ENCODE results near the gene ANKRD33B.
"Not testable (repeated sequence)": the region's sequence is repeated elsewhere in the genome, so short reads cannot be mapped to it uniquely, and the experiment has no call there.

Gene ANKRD33B

GRCh38 chr5:10663489-10664179 lies 99.8 kb downstream of the ANKRD33B start:
- DNase-seq: no peak

DNA sequence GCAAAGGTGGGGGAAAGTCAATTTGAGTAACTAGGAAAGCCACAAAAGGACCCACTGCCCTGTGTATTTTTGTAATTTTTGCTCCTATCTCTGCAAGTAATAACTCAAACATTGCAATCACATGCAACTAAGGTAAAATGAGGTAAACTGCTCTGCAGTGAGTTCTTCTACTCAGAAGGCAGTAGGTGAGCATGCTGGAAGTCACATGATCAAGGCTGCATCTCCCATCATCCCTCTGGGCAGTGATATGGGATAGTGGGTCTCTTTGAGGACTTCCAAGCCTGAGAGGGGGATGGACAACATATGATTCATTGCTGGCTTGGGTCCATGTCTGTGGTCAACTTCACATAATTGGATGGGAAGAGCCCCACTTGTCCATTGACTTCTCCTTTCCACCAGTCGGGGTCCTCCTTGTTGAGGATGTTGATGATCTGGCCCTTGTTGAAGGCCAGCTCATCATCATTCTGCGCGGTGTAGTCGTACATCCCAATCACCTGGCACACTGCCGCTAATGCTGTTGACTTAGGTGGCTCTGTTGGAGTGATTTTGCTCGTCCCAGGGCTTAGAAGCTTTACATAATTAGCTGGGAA lies 100.4 kb downstream of the ANKRD33B start:
- not testable (repeated sequence) for DNase-seq

GRCh38 chr5:10665799-10666198 lies 101.9 kb downstream of the ANKRD33B start:
- no peak for DNase-seq

DNA sequence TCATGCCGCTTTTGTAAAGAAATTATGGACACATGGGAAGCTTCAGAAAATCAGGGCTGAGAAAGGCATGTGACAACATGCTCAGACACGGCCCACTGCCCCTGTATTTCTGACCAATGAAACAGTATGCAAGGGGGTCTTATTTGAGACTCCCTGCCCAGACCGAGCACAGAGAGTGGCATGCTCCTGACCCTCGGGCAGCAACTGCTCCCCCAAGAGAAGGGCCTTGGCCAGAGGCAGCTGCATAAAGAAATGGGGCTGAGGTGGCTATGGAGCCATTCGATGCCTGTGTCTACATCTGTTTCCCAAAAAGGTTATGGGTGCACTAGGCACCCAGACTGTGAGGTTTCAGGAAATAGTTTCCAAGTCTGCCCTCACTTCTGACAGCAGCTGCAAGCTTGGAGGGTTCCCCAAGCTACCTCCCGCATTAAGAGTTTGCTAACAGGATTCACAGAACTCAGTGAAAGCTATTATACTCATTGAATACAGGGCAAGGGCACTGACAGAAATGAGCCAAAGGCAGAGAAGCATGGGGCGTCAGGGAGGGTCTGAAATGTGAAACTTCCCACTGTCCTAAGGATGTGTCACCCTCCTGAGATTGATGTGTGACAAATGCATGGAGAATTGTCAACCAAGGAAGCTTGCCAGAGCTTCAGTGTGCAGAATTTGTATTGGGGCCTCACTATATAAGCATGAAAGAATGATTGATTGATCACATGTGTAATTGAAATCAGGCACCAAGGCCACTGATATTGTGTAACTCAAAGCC lies 102.8 kb downstream of the ANKRD33B start:
- no peak for DNase-seq

- DNase-seq: no peak
Observed at GRCh38 chr5:10667431-10668057, 103.7 kb downstream of the ANKRD33B start.

DNA sequence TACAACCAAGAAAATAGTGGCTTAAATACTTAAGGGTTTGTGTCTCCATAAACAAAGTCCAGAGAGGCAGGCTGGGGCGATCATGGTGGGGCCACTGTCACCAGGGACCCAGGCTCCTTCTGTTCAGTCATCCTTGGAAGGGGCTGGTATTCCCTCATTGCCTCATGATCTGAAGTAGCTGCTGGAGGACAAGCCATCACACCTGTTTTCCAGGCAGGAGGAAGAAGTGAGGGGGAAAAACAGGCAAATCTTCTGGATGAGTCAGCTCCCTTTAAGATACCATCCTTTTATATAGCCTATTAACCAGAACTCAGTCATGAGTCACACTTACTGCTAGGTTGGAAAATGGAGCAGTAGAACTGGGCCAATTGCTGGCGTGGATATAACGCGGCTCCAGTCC lies 104.8 kb downstream of the ANKRD33B start:
- DNase-seq: no peak

GRCh38 chr5:10669983-10670382 lies 106.1 kb downstream of the ANKRD33B start:
- no peak for DNase-seq

- no peak for DNase-seq
Observed at GRCh38 chr5:10671041-10672008, 107.5 kb downstream of the ANKRD33B start.

DNA sequence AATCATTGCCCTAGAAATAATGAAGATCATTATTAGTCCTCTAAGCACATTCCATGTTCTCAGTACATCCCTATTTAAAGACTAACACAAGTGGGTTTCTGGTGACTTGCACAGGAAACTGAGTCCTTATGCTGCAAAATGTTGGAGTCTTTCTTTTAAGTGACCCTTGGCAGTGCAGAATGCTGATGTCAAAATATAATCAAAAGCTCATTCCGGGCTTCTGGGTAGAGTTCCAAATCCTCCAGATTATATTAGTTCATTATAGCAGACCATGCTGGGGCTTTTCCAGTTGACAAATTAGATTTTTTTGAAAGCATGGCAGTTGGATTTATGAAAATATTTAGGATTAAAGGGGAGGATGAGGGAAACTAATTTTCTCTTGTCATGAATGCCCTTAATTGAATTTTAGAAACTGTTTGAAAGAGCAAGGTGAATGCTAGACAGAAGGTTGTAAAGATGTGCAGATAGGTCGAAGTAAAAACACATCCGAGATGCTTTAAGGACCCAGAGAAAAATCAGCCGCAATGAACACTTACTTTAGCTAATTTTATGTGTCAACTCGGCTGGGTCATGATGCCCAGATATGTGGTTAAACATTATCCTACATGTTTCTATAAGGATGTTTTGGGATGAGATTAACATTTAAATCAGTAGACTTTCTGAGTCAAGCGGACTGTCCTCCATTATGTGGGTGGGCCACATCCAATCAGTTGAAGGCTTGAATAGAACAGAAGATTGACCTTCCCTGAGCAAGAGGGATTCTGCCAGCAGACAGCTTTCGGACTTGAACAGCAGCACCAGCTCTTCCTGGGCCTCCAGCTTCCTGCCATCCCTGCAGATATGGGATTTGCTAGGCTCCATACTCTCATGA lies 108.5 kb downstream of the ANKRD33B start:
- no peak for DNase-seq

DNA sequence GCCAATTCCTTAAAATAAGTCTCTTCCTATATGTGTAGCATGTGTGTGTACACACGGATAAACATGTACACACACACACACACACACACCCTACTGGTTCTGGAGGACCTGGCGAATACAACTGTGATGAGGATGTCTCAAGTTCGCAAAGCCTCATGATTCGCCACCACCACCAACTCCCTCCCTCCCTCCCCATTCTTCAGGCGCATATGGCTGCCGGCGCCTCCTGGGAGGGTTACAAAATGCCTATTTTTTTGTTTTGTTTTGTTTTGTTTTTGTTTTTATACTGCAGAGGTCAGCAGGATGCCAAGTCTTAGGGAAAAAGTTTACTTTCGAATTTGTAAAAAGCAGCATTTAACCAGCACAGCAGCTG lies 109.1 kb downstream of the ANKRD33B start:
- DNase-seq: no peak

GRCh38 chr5:10673407-10673806 lies 109.5 kb downstream of the ANKRD33B start:
- no peak for DNase-seq

DNA sequence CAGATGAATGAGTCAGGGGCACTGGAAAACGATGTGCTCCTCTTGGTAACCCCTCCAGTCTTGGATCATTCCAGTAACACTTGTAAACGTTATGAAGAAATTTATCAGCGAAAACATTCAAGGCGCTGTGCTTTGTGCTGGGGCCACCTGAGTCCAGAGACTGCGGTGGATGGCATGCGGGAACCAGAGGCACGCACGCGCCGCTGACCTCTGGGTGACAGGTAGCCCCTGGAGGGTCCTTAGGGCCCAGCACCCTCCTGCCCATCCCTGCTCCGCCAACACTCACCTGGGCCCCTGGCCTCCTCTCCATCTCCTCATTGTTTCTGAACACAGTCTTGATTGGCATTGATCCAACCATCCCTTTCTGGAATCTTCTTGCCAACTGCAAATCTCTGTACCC lies 110.2 kb downstream of the ANKRD33B start:
- DNase-seq: no peak

GRCh38 chr5:10674582-10674981 lies 110.7 kb downstream of the ANKRD33B start:
- no peak for DNase-seq

GRCh38 chr5:10675177-10675700 lies 111.4 kb downstream of the ANKRD33B start:
- DNase-seq: no peak

DNA sequence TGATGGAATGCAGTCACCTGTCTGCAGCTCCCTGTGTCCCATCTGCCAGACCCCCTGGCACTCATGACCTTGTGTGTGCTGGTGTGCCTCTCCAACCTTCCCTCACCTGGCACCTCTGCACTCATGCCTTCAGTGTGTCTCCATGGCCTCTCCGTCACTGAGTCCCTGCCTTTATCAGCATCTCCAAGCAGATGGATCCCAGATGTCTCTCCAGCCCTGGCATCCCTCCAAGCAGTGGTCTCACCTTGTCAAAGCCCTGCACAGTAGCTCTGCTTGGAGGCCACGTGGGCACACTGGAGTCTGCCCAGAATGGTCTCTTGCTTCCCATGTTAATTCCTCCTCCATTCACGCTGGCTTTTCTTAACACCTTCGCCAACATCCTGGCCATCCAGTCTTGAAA lies 112.4 kb downstream of the ANKRD33B start:
- DNase-seq: no peak

- no peak for DNase-seq
Observed at GRCh38 chr5:10676946-10677345, 113.1 kb downstream of the ANKRD33B start.

- DNase-seq: no peak
Observed at GRCh38 chr5:10677533-10677932, 113.7 kb downstream of the ANKRD33B start.

DNA sequence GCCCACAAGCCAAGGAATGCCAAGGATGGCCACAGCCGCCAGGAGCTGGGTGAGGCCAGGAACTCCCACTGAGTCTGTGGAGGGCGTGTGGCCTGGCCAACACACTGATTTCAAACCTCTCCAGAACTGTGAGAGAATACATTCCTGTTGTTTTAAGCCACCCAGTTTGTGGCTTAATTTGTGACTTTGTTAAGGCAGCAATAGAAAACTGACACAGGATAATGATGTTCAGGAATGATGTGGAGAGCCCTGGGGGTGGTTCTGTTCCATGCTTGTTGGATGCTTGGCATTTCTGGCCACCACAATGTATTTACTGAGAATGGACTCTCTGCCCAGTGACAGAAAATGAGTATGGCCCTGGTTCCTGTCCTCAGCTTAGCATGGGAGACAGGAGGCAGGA lies 114.4 kb downstream of the ANKRD33B start:
- no peak for DNase-seq

- no peak for DNase-seq
Observed at GRCh38 chr5:10679336-10679988, 115.6 kb downstream of the ANKRD33B start.

- DNase-seq: no peak
Observed at GRCh38 chr5:10680876-10681481, 117.1 kb downstream of the ANKRD33B start.
